ENCODE results near the gene LDLRAD4.

DNA sequence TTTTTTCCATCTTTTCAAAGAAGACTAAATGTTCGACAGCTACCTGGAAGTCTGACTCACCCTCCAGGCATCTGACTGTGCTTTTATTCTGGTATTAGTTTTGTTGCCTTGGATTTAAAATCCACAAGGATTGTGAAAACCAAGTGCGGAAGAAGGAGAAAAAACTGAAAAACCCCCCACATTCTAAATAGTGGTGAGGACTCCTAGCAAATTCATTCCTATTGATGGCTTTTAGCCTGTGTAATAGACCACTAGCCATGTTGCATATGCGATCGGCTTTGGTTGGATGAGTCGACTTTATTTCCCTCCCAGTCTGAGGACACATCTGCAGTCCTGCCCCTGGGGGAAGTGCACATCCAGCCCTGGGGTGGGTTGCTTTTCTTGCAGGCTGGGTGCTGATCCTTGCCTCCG lies 16.9 kb downstream of the LDLRAD4 start:
- TF ChIP-seq, protein P1, sequence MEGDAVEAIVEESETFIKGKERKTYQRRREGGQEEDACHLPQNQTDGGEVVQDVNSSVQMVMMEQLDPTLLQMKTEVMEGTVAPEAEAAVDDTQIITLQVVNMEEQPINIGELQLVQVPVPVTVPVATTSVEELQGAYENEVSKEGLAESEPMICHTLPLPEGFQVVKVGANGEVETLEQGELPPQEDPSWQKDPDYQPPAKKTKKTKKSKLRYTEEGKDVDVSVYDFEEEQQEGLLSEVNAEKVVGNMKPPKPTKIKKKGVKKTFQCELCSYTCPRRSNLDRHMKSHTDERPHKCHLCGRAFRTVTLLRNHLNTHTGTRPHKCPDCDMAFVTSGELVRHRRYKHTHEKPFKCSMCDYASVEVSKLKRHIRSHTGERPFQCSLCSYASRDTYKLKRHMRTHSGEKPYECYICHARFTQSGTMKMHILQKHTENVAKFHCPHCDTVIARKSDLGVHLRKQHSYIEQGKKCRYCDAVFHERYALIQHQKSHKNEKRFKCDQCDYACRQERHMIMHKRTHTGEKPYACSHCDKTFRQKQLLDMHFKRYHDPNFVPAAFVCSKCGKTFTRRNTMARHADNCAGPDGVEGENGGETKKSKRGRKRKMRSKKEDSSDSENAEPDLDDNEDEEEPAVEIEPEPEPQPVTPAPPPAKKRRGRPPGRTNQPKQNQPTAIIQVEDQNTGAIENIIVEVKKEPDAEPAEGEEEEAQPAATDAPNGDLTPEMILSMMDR (IDR thresholded peaks at IDR 0.05), result no peak
- TF ChIP-seq POLR2A (IDR thresholded peaks at IDR 0.05), result no peak
